8988T (cell line): ENCODE results near the gene NEUROD1.

ENCODE experiments used
- DNase-seq: peaks from one replicate; pipeline ENCODE4 v3.0.0; 2011

Gene NEUROD1

GRCh38 chr2:181632733-181633401 lies 47.5 kb downstream of the NEUROD1 start:
- no peak for DNase-seq

DNA sequence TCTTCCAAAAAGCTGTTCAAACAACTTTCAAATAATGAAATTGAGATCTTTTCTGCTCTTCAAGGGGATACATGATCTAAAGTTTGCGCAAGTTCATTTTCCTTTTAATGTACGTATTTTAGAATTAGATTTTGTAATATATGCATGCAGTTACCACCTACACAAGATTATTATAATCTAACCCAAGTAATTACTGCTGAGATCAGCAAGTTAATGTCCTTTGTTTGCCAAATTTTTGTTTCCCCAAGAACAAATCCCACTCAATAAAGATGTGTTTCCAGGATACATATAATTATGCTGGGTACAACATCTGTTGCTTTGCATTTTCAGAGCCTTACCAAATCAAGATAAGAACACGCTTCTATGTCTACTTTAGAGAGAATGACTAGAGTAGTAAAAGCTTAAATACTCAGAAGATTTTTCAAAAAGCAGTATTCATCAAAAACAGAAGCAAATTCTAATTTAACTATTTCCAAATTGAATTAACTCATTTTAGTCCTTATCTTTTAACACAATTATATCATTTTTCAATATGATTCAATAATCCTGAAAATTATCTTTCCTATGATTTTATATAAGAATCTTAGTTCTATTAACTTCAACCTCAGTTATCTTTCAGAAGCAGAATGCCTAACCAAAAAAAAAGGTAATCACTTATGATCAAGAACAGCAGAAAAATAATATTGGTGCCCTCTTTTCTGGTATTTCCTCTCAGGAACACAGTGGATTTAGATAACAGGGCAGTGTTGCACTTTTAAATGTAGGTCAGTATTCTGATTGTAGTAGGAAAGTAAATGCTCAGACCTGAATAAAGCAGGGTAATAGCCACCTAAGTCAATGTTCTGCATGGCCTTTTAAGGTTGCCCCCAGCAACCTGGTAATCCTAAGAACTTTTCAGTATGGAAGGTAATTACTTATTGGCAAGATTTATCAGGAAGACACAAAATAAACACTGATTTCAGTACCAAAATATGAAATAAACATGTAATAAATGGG lies 51.4 kb downstream of the NEUROD1 start:
- DNase-seq, result no peak

GRCh38 chr2:181627545-181627944 lies 52.8 kb downstream of the NEUROD1 start:
- no peak for DNase-seq

DNA sequence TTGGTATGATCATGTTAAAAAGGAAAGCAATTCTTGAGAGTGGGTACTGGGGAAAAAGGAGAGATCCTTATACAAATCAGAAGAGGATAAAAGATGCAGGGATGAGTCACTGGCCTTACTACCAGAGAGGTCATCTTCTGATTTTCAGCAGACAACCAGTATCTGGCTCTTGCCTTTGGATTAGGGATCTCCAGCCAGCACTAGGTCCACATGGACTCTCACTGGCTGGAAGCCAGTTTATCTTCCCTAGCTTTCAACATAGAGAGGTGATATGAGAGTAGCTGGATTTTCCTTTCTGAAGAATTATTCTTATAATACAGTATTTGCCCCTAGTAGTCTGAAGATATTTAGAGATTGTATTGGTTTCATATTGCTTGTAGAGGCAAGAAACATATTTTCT lies 53.6 kb downstream of the NEUROD1 start:
- no peak for DNase-seq
